Suprapubic skin (tissue), 4 donors: ENCODE measurements around the gene ATXN7.

Experiments used
- POLR2A ChIP-seq, 2 donors: fragments of 450-650 bp; IDR thresholded peaks; one replicate each; pipeline ENCODE4 v1.6.1; 2017; ENCODE audit warnings: antibody characterized with exemption in 2 of 2, mild to moderate bottlenecking in 2 of 2, moderate library complexity in 2 of 2
- POLR2AphosphoS5 ChIP-seq, 3 donors: sonication (generic); formaldehyde crosslinking; IDR thresholded peaks; one replicate each; pipeline ENCODE4 v1.6.1; 2017; ENCODE audit warnings: antibody characterized with exemption in 3 of 3
- TF ChIP-seq, protein P1 (sequence below), 2 donors: fragments of 200-600 bp in 1 of 2; fragments of 450-650 bp in 1 of 2; sonication (generic) in 1 of 2; IDR thresholded peaks; one replicate each; pipeline ENCODE4 v1.5.1; 2016 to 2019; ENCODE audit warnings: antibody characterized with exemption in 2 of 2, mild to moderate bottlenecking in 1 of 2, moderate library complexity in 1 of 2

DNA sequence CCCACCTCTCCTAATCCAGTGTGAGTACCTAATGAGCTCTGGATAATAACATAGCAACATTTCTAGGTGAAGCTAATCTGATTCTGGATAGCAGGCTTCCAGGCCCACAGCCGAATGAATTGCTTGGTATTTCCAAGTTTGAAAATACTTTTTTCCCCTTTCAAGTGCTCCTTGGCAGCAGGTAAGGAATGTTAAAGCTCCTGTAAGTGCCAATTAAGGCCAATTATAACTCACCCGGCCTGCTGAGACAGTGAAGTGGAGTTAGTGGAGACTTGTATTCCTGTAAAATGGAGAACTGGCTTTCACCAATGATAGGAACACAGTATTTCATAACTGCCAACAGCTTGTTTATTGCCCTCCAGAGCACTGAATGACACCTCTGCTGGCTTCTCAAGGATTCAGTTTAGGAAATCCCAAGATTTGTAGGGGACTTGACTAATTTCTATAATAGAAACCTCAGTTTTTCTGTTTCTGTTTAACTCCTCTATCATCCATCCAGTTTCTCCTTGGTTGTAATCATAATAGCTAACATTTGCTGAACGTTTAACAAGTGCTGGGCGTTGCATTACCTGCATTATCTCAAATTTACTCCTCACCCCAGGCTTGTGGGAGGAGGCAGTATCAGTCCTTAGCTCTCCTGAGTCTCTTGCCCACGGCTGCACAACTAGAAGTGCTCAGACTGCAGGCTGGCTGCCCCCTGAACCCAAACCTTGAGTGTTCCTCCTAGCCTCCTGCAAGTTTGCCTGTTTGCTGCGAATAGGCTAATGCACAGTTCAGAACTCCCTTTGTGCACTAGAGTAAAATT, 101.2 kb downstream of the ATXN7 start:
- TF ChIP-seq POLR2A (IDR thresholded peaks at IDR 0.05), result no peak
- TF ChIP-seq, protein P1, sequence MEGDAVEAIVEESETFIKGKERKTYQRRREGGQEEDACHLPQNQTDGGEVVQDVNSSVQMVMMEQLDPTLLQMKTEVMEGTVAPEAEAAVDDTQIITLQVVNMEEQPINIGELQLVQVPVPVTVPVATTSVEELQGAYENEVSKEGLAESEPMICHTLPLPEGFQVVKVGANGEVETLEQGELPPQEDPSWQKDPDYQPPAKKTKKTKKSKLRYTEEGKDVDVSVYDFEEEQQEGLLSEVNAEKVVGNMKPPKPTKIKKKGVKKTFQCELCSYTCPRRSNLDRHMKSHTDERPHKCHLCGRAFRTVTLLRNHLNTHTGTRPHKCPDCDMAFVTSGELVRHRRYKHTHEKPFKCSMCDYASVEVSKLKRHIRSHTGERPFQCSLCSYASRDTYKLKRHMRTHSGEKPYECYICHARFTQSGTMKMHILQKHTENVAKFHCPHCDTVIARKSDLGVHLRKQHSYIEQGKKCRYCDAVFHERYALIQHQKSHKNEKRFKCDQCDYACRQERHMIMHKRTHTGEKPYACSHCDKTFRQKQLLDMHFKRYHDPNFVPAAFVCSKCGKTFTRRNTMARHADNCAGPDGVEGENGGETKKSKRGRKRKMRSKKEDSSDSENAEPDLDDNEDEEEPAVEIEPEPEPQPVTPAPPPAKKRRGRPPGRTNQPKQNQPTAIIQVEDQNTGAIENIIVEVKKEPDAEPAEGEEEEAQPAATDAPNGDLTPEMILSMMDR (IDR thresholded peaks at IDR 0.05), result no peak
- no peak for TF ChIP-seq POLR2AphosphoS5 (IDR thresholded peaks at IDR 0.05)
